ENCODE data around the gene NBDY.

DNA sequence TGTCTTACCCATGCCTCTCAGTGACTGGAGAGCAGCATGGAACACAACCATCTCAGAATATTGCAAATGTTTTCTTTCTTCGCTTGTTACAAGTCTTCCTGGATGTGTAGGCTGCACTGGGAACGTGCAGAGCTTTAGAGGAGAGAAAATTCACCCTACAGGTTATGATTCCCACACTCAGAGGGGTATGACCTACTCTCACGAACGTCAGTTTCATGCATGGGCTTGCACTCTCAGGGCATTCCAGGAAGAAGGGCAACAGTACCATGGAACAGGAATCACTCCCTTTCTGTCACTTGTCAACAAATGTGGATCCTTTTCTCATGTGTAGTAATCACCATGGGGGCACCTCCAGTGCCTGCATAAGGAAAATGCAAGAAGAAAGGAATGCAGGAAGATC is 75.8 kb downstream of the NBDY start:
- no peak for TF ChIP-seq EZH2 (IDR thresholded peaks at IDR 0.05; ENCODE audit: borderline replicate concordance, low read depth, low read length, poor library complexity, severe bottlenecking)
- no peak for TF ChIP-seq CTCF (conservative IDR thresholded peaks at IDR 0.05; ENCODE audit: low read depth, low read length)

Data from A673 (cell line).